Mesothelial cell of epicardium (in vitro differentiated cells): Measurements from ENCODE around the gene WDR64. TPM values are rescaled to one million over a fixed set of nuclear protein-coding genes. Genes with fewer than 3 reads are reported as not detected.

Experiments used
- DNase-seq, 2 experiments: peaks; one replicate each; pipeline ENCODE4 v3.0.0; 2021; ENCODE audit warnings: low spot score in 2 of 2; ENCODE audit not compliant: unreplicated experiment in 2 of 2
- H3K27ac Mint-ChIP-seq: 2 replicates; pipeline ENCODE4 v1.8.0; 2021; ENCODE audit warnings: mixed read lengths
- H3K27me3 Mint-ChIP-seq: 2 replicates; pipeline ENCODE4 v1.8.0; 2021; ENCODE audit warnings: low read depth, mixed read lengths
- H3K36me3 Mint-ChIP-seq: 2 replicates; pipeline ENCODE4 v1.8.0; 2021; ENCODE audit warnings: mixed read lengths
- H3K4me1 Mint-ChIP-seq: 2 replicates; pipeline ENCODE4 v1.8.0; 2021; ENCODE audit warnings: mixed read lengths
- H3K4me3 Mint-ChIP-seq: 2 replicates; pipeline ENCODE4 v1.8.0; 2021; ENCODE audit warnings: mild to moderate bottlenecking, moderate library complexity, mixed read lengths
- H3K9me3 Mint-ChIP-seq: 2 replicates; pipeline ENCODE4 v1.8.0; 2021; ENCODE audit warnings: mixed read lengths
- CTCF ChIP-seq: fragments of 200-600 bp; sonication (generic); IDR thresholded peaks from one replicate; pipeline ENCODE4 v1.5.0; 2021; ENCODE audit warnings: antibody characterized with exemption; ENCODE audit not compliant: unreplicated experiment
- total RNA-seq: library from RNA; stranded (reverse); gene quantifications from 3 replicates; pipeline ENCODE4 v1.2.1, GENCODE V29; 2021

Gene WDR64
- total RNA-seq, 1 donor from 2014 or later = not detected

- DNase-seq = no peak
- Mint-ChIP-seq H3K27ac (no peak overlapping the region), H3K4me3 (no peak overlapping the region), H3K36me3 (no peaks in the 10 kb centered on the region), H3K9me3 (peaks cover 12% of the 10 kb centered on the region), H3K27me3 (no peaks in the 10 kb centered on the region), H3K4me1 (peaks cover 18% of the 10 kb centered on the region)
- no peak for TF ChIP-seq CTCF
These were observed 124.8 kb downstream of the WDR64 start for GRCh38 chr1:241776911-241777310.

- no peaks in the 10 kb centered on the region for H3K27me3 Mint-ChIP-seq
- H3K9me3 Mint-ChIP-seq = peaks cover 8% of the 10 kb centered on the region
- DNase-seq = no peak
- H3K27ac Mint-ChIP-seq = no peak overlapping the region
- no peak overlapping the region for H3K4me3 Mint-ChIP-seq
- H3K4me1 Mint-ChIP-seq = peaks cover 22% of the 10 kb centered on the region
- no peaks in the 10 kb centered on the region for H3K36me3 Mint-ChIP-seq
- TF ChIP-seq CTCF = no peak
These were observed 126.0 kb downstream of the WDR64 start for GRCh38 chr1:241778117-241778516.

- no peak for DNase-seq
- no peaks in the 10 kb centered on the region for H3K27me3 Mint-ChIP-seq
- no peaks in the 10 kb centered on the region for H3K36me3 Mint-ChIP-seq
- no peak for TF ChIP-seq CTCF
- no peak overlapping the region for H3K27ac Mint-ChIP-seq
- peaks cover 8% of the 10 kb centered on the region for H3K9me3 Mint-ChIP-seq
- no peak overlapping the region for H3K4me3 Mint-ChIP-seq
- H3K4me1 Mint-ChIP-seq = peaks cover 16% of the 10 kb centered on the region
These were observed 127.8 kb downstream of the WDR64 start for GRCh38 chr1:241779897-241780296.

- Mint-ChIP-seq H3K9me3 (peaks cover 8% of the 10 kb centered on the region), H3K27ac (no peak overlapping the region), H3K4me3 (no peak overlapping the region), H3K36me3 (no peaks in the 10 kb centered on the region), H3K27me3 (no peaks in the 10 kb centered on the region), H3K4me1 (peaks cover 17% of the 10 kb centered on the region)
- no peak for DNase-seq
- no peak for TF ChIP-seq CTCF
These were observed 130.3 kb downstream of the WDR64 start for GRCh38 chr1:241782396-241782795.

GRCh38 chr1:241787691-241788090 lies 135.6 kb downstream of the WDR64 start:
- no peak overlapping the region for H3K27ac Mint-ChIP-seq
- H3K4me3 Mint-ChIP-seq = no peak overlapping the region

More at GRCh38 chr1:241787691-241788090, 135.6 kb downstream of the WDR64 start:
- peaks cover 15% of the 10 kb centered on the region for H3K4me1 Mint-ChIP-seq
- H3K9me3 Mint-ChIP-seq = peaks cover 5% of the 10 kb centered on the region
- no peaks in the 10 kb centered on the region for H3K36me3 Mint-ChIP-seq
- no peak for TF ChIP-seq CTCF
- DNase-seq = no peak
- H3K27me3 Mint-ChIP-seq = peaks cover 7% of the 10 kb centered on the region
